Activated CD4-positive, alpha-beta memory T cell treated with anti-CD3 and anti-CD28 coated beads, Interleukin-2, amount 10 ng/mL, durations not matched to agents 7 days and 5 days (primary cell): ENCODE data around the gene SCN8A. TPM values are rescaled to one million over a fixed set of nuclear protein-coding genes. Genes with fewer than 3 reads are reported as not detected.

Source experiments
- CTCF ChIA-PET: fragments of 350-600 bp; sonication (Branson Sonifier 250); formaldehyde crosslinking; loops from one replicate; lab custom pipeline; 2021; ENCODE audit warnings: antibody characterized with exemption, inconsistent platforms; lab: Charles Lee
- POLR2A ChIA-PET: fragments of 350-600 bp; sonication (Branson Sonifier 250); formaldehyde crosslinking; loops from one replicate; lab custom pipeline; 2021; ENCODE audit warnings: antibody characterized with exemption; lab: Charles Lee
- DNase-seq: peaks from one replicate; pipeline ENCODE4 v3.0.0-alpha.2; 2020
- H3K27ac Mint-ChIP-seq: one replicate; pipeline ENCODE4 v1.8.0; 2021; ENCODE audit warnings: mild to moderate bottlenecking, mixed read lengths
- H3K27me3 Mint-ChIP-seq: one replicate; pipeline ENCODE4 v1.8.0; 2021; ENCODE audit warnings: mixed read lengths
- H3K36me3 Mint-ChIP-seq: one replicate; pipeline ENCODE4 v1.8.0; 2021; ENCODE audit warnings: low read depth, mixed read lengths
- H3K4me1 Mint-ChIP-seq: one replicate; pipeline ENCODE4 v1.8.0; 2021; ENCODE audit warnings: mixed read lengths
- H3K4me3 Mint-ChIP-seq: one replicate; pipeline ENCODE4 v1.8.0; 2021; ENCODE audit warnings: mild to moderate bottlenecking, mixed read lengths
- H3K9me3 Mint-ChIP-seq: one replicate; pipeline ENCODE4 v1.8.0; 2021; ENCODE audit warnings: mixed read lengths
- total RNA-seq, 2 experiments: library from RNA; stranded (reverse); gene quantifications; one replicate each; pipeline ENCODE4 v1.2.3, GENCODE V29; 2021

Gene SCN8A
- total RNA-seq, 2 experiments from 2014 or later = 0.33 to 0.58 TPM

DNA sequence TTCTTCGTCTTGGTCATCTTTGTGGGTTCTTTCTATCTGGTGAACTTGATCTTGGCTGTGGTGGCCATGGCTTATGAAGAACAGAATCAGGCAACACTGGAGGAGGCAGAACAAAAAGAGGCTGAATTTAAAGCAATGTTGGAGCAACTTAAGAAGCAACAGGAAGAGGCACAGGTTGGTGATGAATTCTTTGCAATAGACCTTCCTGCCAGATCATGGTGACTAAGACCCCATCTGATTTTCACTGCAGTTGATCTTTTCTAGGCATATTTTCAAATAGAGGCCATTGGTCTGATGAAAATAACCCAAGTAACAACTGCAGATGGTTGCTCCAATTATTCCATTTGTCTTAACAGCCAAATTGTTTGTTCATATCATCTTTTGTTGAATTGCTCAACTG is 114.4 kb downstream of the SCN8A start:
- ChIA-PET CTCF (no interaction called here), POLR2A (no interaction called here)
- DNase-seq = no peak
- no peaks in the 10 kb centered on the region for H3K36me3 Mint-ChIP-seq
- H3K27me3 Mint-ChIP-seq = peaks cover 6% of the 10 kb centered on the region
- H3K4me1 Mint-ChIP-seq = no peaks in the 10 kb centered on the region
- no peak overlapping the region for H3K4me3 Mint-ChIP-seq
- H3K9me3 Mint-ChIP-seq = no peaks in the 10 kb centered on the region
- no peak overlapping the region for H3K27ac Mint-ChIP-seq

DNA sequence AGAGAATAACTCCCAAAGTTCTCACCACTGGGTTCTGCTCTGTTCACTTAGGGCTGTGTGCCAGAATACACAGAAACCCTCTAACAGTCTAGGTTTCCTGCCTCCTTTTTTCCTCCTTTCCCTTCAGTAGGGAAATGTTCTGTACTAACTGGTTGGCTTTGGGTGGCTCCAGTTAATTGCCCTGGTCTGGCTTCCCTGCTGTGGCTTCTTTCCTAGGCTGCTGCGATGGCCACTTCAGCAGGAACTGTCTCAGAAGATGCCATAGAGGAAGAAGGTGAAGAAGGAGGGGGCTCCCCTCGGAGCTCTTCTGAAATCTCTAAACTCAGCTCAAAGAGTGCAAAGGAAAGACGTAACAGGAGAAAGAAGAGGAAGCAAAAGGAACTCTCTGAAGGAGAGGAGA is 115.2 kb downstream of the SCN8A start:
- ChIA-PET CTCF (no interaction called here), POLR2A (no interaction called here)
- H3K4me3 Mint-ChIP-seq = no peak overlapping the region
- peaks cover 11% of the 10 kb centered on the region for H3K27me3 Mint-ChIP-seq
- H3K36me3 Mint-ChIP-seq = no peaks in the 10 kb centered on the region
- no peak overlapping the region for H3K27ac Mint-ChIP-seq
- DNase-seq = no peak
- no peaks in the 10 kb centered on the region for H3K4me1 Mint-ChIP-seq
- H3K9me3 Mint-ChIP-seq = no peaks in the 10 kb centered on the region

DNA sequence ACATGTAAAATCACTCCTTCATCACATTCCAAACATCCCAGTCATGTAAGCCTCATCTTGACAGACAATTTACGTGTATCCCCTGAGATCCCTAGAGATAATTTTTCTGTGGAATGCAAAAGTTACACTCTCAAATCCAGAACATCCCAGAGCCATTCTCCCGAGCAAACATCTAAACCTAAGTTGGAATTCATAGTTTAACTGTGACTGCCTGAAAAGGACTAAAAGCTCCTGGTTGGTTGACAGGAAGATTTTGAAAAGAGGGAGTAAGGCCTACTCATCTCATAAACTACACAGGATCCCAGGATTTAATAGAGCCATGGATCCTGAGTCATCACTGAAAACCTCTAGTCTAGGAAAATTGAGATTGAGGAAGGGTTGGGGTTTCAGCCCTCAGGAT is 123.6 kb downstream of the SCN8A start:
- H3K4me1 Mint-ChIP-seq = no peaks in the 10 kb centered on the region
- no peaks in the 10 kb centered on the region for H3K36me3 Mint-ChIP-seq
- ChIA-PET CTCF (no interaction called here), POLR2A (no interaction called here)
- no peak for DNase-seq
- no peak overlapping the region for H3K27ac Mint-ChIP-seq
- H3K27me3 Mint-ChIP-seq = peaks cover 11% of the 10 kb centered on the region
- no peak overlapping the region for H3K4me3 Mint-ChIP-seq
- H3K9me3 Mint-ChIP-seq = no peaks in the 10 kb centered on the region

DNA sequence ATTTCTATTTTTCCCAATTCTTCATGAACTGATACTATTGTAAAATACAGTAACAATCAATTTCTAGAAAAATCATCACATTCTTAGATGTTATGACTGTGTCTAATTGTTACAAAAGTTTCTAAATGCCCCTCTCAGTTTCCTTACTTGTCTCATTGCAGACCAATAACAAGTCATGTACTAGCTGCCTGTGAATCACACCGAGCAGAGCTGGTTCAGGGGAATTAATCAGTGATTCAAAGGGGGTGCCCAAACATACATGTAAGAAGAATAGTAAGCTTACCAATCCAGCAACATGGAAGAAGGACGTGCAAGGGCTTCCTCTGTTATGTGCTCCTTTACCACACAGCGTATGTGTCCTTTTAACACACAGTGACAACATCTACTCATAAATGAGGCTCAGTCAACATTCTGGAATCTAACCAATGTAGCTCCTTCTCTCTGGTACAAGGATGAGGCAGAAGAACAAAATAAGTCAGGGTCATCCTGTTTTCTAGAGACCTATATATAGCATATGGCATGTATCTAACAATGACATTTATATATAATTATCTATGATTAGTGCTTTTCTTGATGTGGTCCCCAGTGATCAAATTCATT is 126.4 kb downstream of the SCN8A start:
- no peak overlapping the region for H3K27ac Mint-ChIP-seq
- DNase-seq = no peak
- H3K36me3 Mint-ChIP-seq = no peaks in the 10 kb centered on the region
- POLR2A ChIA-PET = no interaction called here
- H3K4me3 Mint-ChIP-seq = no peak overlapping the region
- CTCF ChIA-PET = no interaction called here
- no peaks in the 10 kb centered on the region for H3K9me3 Mint-ChIP-seq
- peaks cover 21% of the 10 kb centered on the region for H3K27me3 Mint-ChIP-seq
- peaks cover 7% of the 10 kb centered on the region for H3K4me1 Mint-ChIP-seq

DNA sequence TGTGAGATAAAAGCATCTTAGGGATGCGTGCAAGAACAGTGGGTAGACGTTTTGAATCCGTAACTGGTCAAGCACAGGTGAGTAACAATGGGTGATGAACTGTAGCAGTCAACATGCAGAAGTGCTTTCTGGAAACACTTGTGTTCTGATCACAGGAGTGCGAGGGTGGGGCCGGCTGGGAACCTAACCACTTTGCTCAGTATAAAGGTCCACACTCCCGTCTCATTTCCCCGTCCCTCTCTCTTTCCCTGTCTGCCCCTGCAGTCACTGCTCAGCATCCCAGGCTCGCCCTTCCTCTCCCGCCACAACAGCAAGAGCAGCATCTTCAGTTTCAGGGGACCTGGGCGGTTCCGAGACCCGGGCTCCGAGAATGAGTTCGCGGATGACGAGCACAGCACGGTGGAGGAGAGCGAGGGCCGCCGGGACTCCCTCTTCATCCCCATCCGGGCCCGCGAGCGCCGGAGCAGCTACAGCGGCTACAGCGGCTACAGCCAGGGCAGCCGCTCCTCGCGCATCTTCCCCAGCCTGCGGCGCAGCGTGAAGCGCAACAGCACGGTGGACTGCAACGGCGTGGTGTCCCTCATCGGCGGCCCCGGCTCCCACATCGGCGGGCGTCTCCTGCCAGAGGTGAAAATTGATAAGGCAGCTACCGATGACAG is 130.4 kb downstream of the SCN8A start:
- Mint-ChIP-seq H3K9me3 (no peaks in the 10 kb centered on the region), H3K36me3 (no peaks in the 10 kb centered on the region), H3K27me3 (peaks cover 23% of the 10 kb centered on the region), H3K4me1 (peaks cover 7% of the 10 kb centered on the region), H3K4me3 (no peak overlapping the region), H3K27ac (no peak overlapping the region)
- DNase-seq = peak; percentile 23
- CTCF ChIA-PET = no interaction called here
- POLR2A ChIA-PET = no interaction called here

DNA sequence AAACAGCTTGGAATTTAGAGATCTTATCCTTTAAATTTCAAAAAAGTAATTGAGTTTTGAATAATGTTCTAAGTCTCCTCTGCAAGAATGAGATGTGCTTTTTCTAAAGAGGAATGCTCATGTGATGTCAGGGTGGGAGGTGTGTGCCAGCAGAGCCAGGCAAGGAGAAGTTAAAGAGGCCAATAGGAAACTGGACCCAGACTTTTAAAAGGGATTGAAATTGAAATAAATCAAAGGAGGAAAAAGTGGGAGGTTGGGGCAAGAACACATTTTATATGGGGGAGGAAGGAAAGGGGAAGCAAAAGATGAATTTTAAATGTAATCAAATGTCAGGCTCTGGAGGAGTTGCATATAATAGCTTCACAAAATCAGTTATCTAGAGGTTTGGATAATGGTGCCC is 131.4 kb downstream of the SCN8A start:
- no peak overlapping the region for H3K4me3 Mint-ChIP-seq
- peaks cover 7% of the 10 kb centered on the region for H3K4me1 Mint-ChIP-seq
- POLR2A ChIA-PET = no interaction called here
- H3K36me3 Mint-ChIP-seq = no peaks in the 10 kb centered on the region
- no peaks in the 10 kb centered on the region for H3K9me3 Mint-ChIP-seq
- no peak for DNase-seq
- no peak overlapping the region for H3K27ac Mint-ChIP-seq
- CTCF ChIA-PET = no interaction called here
- H3K27me3 Mint-ChIP-seq = peaks cover 27% of the 10 kb centered on the region

DNA sequence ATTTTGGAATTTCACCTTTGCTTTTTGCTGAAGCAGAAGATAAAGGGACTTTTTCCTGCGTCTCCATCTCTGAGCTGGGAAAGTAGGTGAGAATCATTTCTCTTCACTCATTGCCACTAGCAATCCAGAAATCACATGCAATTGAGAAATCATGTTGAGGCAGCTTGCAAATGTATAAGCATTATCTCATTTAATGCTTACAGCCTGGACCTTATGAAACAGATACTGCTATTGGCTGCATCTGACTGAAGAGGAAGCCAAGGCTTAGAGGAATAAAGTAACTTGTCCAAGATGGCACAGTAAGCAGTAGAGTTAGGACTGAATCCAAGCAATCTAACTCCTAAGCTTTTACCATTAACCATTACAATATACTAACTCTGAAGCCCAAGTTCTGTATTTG is 135.1 kb downstream of the SCN8A start:
- no peak overlapping the region for H3K27ac Mint-ChIP-seq
- ChIA-PET CTCF (no interaction called here), POLR2A (no interaction called here)
- no peaks in the 10 kb centered on the region for H3K9me3 Mint-ChIP-seq
- no peak for DNase-seq
- no peaks in the 10 kb centered on the region for H3K36me3 Mint-ChIP-seq
- peaks cover 40% of the 10 kb centered on the region for H3K27me3 Mint-ChIP-seq
- H3K4me3 Mint-ChIP-seq = no peak overlapping the region
- peaks cover 5% of the 10 kb centered on the region for H3K4me1 Mint-ChIP-seq

DNA sequence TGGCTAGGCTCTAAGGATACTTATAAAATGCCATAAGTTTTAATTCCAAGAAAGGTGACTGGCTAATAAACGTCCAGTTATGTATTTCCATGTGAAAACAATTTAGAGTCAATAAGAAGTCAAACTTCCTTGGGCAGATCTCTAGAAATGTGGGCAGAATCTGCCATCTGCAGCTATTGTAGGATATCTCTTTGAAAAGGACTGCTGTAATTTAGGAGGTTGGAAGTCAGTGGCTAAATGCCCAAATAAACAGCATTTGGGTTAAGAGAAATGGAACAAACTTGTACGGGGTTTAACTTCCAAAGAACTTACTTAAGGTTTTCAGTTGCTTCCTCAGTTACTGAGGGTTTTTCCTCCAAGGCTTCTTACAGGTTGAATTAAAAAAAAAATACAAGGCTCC is 135.9 kb downstream of the SCN8A start:
- no peak overlapping the region for H3K4me3 Mint-ChIP-seq
- no peak for DNase-seq
- no peak overlapping the region for H3K27ac Mint-ChIP-seq
- H3K4me1 Mint-ChIP-seq = no peaks in the 10 kb centered on the region
- no peaks in the 10 kb centered on the region for H3K36me3 Mint-ChIP-seq
- POLR2A ChIA-PET = no interaction called here
- peaks cover 37% of the 10 kb centered on the region for H3K27me3 Mint-ChIP-seq
- CTCF ChIA-PET = no interaction called here
- H3K9me3 Mint-ChIP-seq = no peaks in the 10 kb centered on the region

DNA sequence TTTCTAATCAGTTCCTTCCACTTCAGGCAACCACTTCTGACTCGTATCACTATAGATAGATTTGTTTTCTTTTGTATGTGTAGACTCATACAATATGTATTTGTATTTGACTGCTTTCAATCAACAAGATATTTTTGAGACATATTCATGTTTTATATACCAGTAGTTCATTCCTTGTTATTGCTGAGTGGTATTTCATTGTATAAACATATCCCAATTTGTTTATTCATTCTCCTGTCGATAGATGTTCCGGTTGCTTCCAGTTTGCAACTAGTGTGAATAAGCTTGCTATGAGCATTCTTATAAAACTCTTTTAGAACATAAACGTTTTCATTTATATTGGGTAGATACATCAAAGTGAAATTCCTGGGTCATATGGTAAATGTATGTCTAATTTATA is 138.3 kb downstream of the SCN8A start:
- Mint-ChIP-seq H3K36me3 (no peaks in the 10 kb centered on the region), H3K27me3 (peaks cover 42% of the 10 kb centered on the region), H3K4me1 (no peaks in the 10 kb centered on the region), H3K27ac (no peak overlapping the region), H3K4me3 (no peak overlapping the region), H3K9me3 (no peaks in the 10 kb centered on the region)
- DNase-seq = no peak
- ChIA-PET CTCF (no interaction called here), POLR2A (no interaction called here)

DNA sequence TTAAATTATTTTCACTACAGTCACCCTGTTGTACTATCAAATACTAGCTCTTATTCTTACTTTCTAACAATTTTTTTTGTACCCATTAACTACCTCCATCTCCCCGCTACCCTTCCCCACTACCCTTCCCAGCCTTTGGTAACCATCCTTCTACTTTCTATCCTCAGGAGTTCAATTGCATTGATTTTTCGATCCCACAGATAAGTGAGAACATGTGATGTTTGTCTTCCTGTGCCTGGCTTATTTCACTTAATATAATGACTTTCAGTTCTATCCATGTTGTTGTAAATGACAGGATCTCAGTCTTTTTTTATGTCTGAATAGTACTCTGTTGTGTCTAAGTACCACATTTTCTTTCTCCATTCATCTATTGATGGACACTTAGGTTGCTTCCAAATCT is 139.7 kb downstream of the SCN8A start:
- H3K27me3 Mint-ChIP-seq = peaks cover 41% of the 10 kb centered on the region
- H3K9me3 Mint-ChIP-seq = no peaks in the 10 kb centered on the region
- H3K36me3 Mint-ChIP-seq = no peaks in the 10 kb centered on the region
- CTCF ChIA-PET = no interaction called here
- no peak overlapping the region for H3K4me3 Mint-ChIP-seq
- no peak overlapping the region for H3K27ac Mint-ChIP-seq
- DNase-seq = no peak
- POLR2A ChIA-PET = no interaction called here
- no peaks in the 10 kb centered on the region for H3K4me1 Mint-ChIP-seq

DNA sequence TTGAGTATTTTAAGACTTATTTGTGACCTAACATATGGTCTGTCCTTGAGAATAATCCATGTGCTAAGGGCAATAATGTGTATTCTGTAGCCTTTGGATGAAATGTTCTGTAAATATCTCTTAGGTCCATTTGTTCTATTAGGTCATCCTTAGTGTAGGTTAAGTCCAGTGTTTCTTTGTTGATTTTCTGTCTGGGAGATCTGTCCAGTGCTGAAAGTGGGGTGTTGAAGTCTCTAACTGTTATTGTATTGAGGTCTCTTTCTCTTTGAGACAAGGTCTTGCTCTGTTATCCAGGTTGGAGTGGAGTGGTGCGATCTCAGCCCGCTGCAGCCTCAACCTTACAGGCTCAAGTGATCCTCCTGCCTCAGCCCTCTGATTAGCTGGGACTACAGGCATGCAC is 149.5 kb downstream of the SCN8A start:
- Mint-ChIP-seq H3K36me3 (no peaks in the 10 kb centered on the region), H3K27me3 (peaks cover 15% of the 10 kb centered on the region), H3K4me1 (no peaks in the 10 kb centered on the region), H3K27ac (no peak overlapping the region), H3K9me3 (no peaks in the 10 kb centered on the region), H3K4me3 (no peak overlapping the region)
- POLR2A ChIA-PET = no interaction called here
- DNase-seq = no peak
- CTCF ChIA-PET = no interaction called here

DNA sequence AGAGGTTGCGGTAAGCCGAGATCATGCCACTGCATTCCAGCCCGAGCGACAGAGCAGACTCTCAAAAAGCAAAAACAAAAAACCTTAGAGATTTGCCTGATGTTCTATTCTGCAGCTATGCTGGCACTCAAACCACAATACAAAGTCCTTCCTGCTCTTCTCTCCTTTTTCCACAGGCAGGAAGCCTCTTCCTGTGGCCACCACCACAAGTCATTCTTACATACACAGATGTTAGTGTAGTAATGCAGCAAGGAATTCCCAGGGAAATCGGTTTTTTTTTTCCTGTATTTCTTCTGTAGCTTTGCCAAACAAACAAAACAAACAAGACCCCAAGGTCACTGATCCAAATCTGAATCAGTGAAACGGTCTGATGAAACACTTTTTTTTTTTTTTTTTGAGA is 153.2 kb downstream of the SCN8A start:
- CTCF ChIA-PET = no interaction called here
- Mint-ChIP-seq H3K27ac (no peak overlapping the region), H3K4me3 (no peak overlapping the region), H3K36me3 (no peaks in the 10 kb centered on the region), H3K4me1 (no peaks in the 10 kb centered on the region), H3K9me3 (no peaks in the 10 kb centered on the region), H3K27me3 (peaks cover 20% of the 10 kb centered on the region)
- DNase-seq = no peak
- POLR2A ChIA-PET = no interaction called here

DNA sequence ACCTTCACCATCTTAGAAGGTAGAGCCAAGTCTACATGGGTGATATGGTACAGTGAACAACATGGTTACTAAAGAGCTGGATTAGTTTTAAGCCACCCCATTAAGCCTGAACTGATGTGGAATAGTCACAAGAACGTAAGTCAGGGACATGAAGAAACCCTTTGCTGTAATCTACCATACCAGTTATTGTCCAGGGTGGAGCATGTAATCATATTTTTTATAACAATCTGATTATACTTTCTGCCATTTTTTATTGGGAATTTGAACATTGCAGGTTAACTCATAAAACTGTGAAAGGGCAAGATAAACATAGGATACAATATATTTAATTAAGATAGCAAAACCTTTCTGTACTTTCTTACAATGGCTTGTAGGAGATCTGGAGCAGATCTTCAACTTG is 153.9 kb downstream of the SCN8A start:
- no peak overlapping the region for H3K27ac Mint-ChIP-seq
- H3K27me3 Mint-ChIP-seq = peaks cover 20% of the 10 kb centered on the region
- POLR2A ChIA-PET = no interaction called here
- DNase-seq = no peak
- no peaks in the 10 kb centered on the region for H3K36me3 Mint-ChIP-seq
- CTCF ChIA-PET = no interaction called here
- no peaks in the 10 kb centered on the region for H3K9me3 Mint-ChIP-seq
- no peaks in the 10 kb centered on the region for H3K4me1 Mint-ChIP-seq
- H3K4me3 Mint-ChIP-seq = no peak overlapping the region

DNA sequence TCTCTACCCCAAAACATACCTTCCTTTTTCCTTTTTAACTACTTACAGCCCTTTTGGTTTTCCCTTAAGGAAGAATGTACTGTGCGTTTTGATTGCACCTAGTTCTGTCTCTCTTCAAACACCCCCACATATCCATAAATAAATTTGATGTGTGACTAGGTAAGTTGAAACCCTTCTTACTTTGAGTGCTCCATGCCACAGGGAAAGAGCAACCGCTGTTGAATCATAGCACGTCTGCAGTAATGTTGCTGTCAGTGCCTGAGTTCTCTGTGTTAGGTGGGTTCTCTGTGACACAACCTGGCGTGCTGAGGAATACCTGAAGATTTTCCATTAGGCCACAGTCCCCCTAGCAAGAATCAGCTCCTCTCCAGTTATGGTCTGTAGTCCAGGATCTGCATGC is 155.4 kb downstream of the SCN8A start:
- DNase-seq = no peak
- ChIA-PET POLR2A (no interaction called here), CTCF (no interaction called here)
- no peak overlapping the region for H3K4me3 Mint-ChIP-seq
- H3K4me1 Mint-ChIP-seq = no peaks in the 10 kb centered on the region
- peaks cover 26% of the 10 kb centered on the region for H3K27me3 Mint-ChIP-seq
- H3K36me3 Mint-ChIP-seq = no peaks in the 10 kb centered on the region
- H3K9me3 Mint-ChIP-seq = no peaks in the 10 kb centered on the region
- no peak overlapping the region for H3K27ac Mint-ChIP-seq
